ENCODE measurements around the gene GAGE12C.
"Not testable (repeated sequence)": the region's sequence is repeated elsewhere in the genome, so short reads cannot be mapped to it uniquely, and the experiment has no call there.

Gene GAGE12C, protein sequence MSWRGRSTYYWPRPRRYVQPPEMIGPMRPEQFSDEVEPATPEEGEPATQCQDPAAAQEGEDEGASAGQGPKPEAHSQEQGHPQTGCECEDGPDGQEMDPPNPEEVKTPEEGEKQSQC

DNA sequence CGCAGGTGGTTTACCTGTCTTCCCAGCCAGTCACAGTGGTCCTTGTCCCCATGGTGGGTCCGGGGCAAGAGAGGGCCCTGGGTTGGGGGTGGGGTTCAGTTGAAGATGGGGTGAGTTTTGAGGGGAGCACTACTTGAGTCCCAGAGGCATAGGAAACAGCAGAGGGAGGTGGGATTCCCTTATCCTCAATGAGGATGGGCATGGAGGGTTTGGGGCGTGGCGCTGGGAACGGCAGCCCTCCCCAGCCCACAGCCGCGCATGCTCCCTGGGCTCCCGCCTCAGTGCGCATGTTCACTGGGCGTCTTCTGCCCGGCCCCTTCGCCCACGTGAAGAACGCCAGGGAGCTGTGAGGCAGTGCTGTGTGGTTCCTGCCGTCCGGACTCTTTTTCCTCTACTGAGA lies at the start of gene GAGE12C:
Gene GAGE12C, plus strand, starts transcription at position 301 of the 400 bp plus-strand sequence. CDS start 1,155 bp downstream, outside the sequence.
- DNase-seq (ENCODE audit: low read depth): not testable (repeated sequence)

- not testable (repeated sequence) for DNase-seq (ENCODE audit: low read depth)
Observed at GRCh38 chrX:49541433-49541832, 9.5 kb downstream of the GAGE12C start, which contains the start of gene GAGE12D. GAGE12D (plus strand) TSS chrX:49541733; CDS start chrX:49542888, 1,155 bp downstream.

DNA sequence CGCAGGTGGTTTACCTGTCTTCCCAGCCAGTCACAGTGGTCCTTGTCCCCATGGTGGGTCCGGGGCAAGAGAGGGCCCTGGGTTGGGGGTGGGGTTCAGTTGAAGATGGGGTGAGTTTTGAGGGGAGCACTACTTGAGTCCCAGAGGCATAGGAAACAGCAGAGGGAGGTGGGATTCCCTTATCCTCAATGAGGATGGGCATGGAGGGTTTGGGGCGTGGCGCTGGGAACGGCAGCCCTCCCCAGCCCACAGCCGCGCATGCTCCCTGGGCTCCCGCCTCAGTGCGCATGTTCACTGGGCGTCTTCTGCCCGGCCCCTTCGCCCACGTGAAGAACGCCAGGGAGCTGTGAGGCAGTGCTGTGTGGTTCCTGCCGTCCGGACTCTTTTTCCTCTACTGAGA lies 19.0 kb downstream of the GAGE12C start, which contains the start of gene GAGE12E:
Gene GAGE12E, plus strand, starts transcription at position 301 of the 400 bp plus-strand sequence. CDS start 1,155 bp downstream, outside the sequence.
- not testable (repeated sequence) for DNase-seq (ENCODE audit: low read depth)

DNA sequence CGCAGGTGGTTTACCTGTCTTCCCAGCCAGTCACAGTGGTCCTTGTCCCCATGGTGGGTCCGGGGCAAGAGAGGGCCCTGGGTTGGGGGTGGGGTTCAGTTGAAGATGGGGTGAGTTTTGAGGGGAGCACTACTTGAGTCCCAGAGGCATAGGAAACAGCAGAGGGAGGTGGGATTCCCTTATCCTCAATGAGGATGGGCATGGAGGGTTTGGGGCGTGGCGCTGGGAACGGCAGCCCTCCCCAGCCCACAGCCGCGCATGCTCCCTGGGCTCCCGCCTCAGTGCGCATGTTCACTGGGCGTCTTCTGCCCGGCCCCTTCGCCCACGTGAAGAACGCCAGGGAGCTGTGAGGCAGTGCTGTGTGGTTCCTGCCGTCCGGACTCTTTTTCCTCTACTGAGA lies 28.6 kb downstream of the GAGE12C start, which contains the start of gene GAGE12F:
Gene GAGE12F, plus strand, starts transcription at position 301 of the 400 bp plus-strand sequence. CDS start 1,155 bp downstream, outside the sequence.
- not testable (repeated sequence) for DNase-seq (ENCODE audit: low read depth)

- not testable (repeated sequence) for DNase-seq (ENCODE audit: low read depth)
Observed at GRCh38 chrX:49568728-49569127, 36.8 kb downstream of the GAGE12C start.

DNA sequence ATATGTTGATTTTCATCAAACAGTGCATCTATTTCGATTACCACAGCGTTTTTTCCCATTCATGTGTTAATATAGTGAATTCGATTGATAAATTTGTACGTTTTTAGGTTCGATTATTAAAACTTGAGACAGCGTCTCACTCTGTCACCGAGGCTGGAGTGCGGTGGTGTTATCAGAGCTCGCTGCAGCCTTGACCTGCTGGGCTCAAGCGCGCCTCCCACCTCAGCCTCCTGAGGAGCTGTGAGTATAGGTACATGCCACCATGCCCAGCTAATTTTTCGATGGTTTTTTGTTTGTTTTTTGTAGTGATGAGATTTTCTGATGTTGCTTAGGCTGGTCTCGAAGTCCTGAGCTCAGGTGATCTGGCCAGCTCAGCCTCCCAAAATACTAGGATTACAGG lies 37.2 kb downstream of the GAGE12C start:
- not testable (repeated sequence) for DNase-seq (ENCODE audit: low read depth)

- DNase-seq (ENCODE audit: low read depth): not testable (repeated sequence)
Observed at GRCh38 chrX:49570100-49570499, 38.1 kb downstream of the GAGE12C start, which contains the start of gene GAGE12G. GAGE12G (plus strand) TSS chrX:49570400; CDS start chrX:49571555, 1,155 bp downstream.

DNA sequence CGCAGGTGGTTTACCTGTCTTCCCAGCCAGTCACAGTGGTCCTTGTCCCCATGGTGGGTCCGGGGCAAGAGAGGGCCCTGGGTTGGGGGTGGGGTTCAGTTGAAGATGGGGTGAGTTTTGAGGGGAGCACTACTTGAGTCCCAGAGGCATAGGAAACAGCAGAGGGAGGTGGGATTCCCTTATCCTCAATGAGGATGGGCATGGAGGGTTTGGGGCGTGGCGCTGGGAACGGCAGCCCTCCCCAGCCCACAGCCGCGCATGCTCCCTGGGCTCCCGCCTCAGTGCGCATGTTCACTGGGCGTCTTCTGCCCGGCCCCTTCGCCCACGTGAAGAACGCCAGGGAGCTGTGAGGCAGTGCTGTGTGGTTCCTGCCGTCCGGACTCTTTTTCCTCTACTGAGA lies 47.7 kb downstream of the GAGE12C start, which contains the start of gene GAGE12H:
Gene GAGE12H, plus strand, starts transcription at position 301 of the 400 bp plus-strand sequence. CDS start 1,155 bp downstream, outside the sequence.
- DNase-seq (ENCODE audit: low read depth): not testable (repeated sequence)
